Tibial nerve (tissue), 4 donors: ENCODE results near the gene CCL22. TPM values are rescaled to one million over a fixed set of nuclear protein-coding genes. Genes with fewer than 3 reads are reported as not detected.

Source experiments
- DNase-seq, 2 donors: peaks; one replicate each; pipeline ENCODE4 v3.0.0-alpha.2; 2019; ENCODE audit warnings: low spot score in 2 of 2
- H3K27ac ChIP-seq, 4 donors: fragments of 200-600 bp; sonication (generic) in 3 of 4; one replicate each; pipeline ENCODE4 v1.5.1; 2017 to 2019; ENCODE audit warnings: mild to moderate bottlenecking in 1 of 4
- H3K27me3 ChIP-seq, 2 donors: fragments of 200-600 bp; sonication (generic) in 1 of 2; one replicate each; pipeline versions ENCODE4 v1.5.1 to v1.6.0; 2017 to 2019
- H3K36me3 ChIP-seq, 3 donors: fragments of 200-600 bp; sonication (generic); one replicate each; pipeline ENCODE4 v1.5.1; 2018 to 2019
- H3K4me1 ChIP-seq, 4 donors: fragments of 200-600 bp; sonication (generic) in 3 of 4; one replicate each; pipeline ENCODE4 v1.5.1; 2017 to 2019
- H3K4me3 ChIP-seq, 4 donors: fragments of 200-600 bp; sonication (generic) in 3 of 4; one replicate each; pipeline ENCODE4 v1.5.1; 2017 to 2019; ENCODE audit warnings: mild to moderate bottlenecking in 1 of 4, moderate library complexity in 1 of 4
- H3K9me3 ChIP-seq, 4 donors: fragments of 200-600 bp; sonication (generic) in 3 of 4; one replicate each; pipeline ENCODE4 v1.5.1; 2017 to 2019
- CTCF ChIP-seq, 5 experiments: fragments of 200-600 bp in 3 of 5; fragments of 450-650 bp in 2 of 5; sonication (generic) in 3 of 5; IDR thresholded peaks; one replicate each; pipeline ENCODE4 v1.5.1; 2016 to 2019; ENCODE audit warnings: antibody characterized with exemption in 5 of 5, mild to moderate bottlenecking in 3 of 5, moderate library complexity in 2 of 5
- EP300 ChIP-seq, 2 donors: sonication (generic); formaldehyde crosslinking; IDR thresholded peaks; one replicate each; pipeline ENCODE4 v1.6.1; 2017; ENCODE audit warnings: antibody characterized with exemption in 2 of 2, mild to moderate bottlenecking in 1 of 2
- POLR2A ChIP-seq, 2 donors: fragments of 450-650 bp; IDR thresholded peaks; one replicate each; pipeline ENCODE4 v1.6.1; 2017; ENCODE audit warnings: antibody characterized with exemption in 2 of 2, mild to moderate bottlenecking in 2 of 2, moderate library complexity in 2 of 2
- WGBS, 2 donors: methylation state at CpG; one replicate each; pipeline ENCODE4 v1.1.5; 2018; 5-methylcytosine and 5-hydroxymethylcytosine counted together
- total RNA-seq, 4 donors: library from RNA; depleted of rRNA; stranded (reverse); fragments of >200 nt; gene quantifications; one replicate each; pipeline ENCODE4 v1.1.0, GENCODE V29; 2016

Gene CCL22
- total RNA-seq, 4 donors from 2014 or later: not detected

DNA sequence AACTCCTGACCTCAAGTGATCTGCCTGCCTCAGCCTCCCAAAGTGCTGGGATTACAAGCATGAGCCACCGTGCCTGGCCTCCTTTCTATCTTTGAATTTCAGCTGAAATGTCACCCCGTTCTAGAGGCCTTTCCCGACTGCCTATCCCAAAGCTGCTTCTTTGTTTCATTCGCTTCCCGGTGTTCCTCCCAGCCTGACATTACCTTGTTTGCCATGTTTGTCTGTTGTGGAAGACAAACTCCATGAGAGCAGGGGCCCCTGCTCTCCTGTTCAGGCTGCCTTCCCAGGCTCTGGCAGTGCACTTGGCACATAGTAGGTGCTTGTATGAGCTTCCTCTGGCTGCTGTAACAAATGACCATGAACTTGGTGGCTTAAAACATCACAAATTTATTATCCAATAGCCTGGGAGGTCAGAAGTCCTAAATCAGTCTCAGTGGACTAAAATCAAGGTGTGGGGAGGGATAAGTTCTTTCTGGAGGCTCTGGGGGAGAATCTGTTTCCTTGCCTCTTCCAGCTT is 2.6 kb upstream of the CCL22 start:
- peaks cover 0 to 4% (median 0%) of the 10 kb centered on the region in 4 donors for H3K4me1 ChIP-seq
- no peaks in the 10 kb centered on the region for H3K9me3 ChIP-seq
- no peaks in the 10 kb centered on the region for H3K27me3 ChIP-seq
- no peak overlapping the region for H3K4me3 ChIP-seq
- H3K27ac ChIP-seq: no peak overlapping the region
- no peak for DNase-seq
- WGBS, 2 donors: 79 to 80% methylated on average over 5 of the region's 5 CpGs
- TF ChIP-seq CTCF (IDR thresholded peaks at IDR 0.05) (no peak), POLR2A (IDR thresholded peaks at IDR 0.05) (no peak), EP300 (IDR thresholded peaks at IDR 0.05) (no peak)
- H3K36me3 ChIP-seq: no peaks in the 10 kb centered on the region

DNA sequence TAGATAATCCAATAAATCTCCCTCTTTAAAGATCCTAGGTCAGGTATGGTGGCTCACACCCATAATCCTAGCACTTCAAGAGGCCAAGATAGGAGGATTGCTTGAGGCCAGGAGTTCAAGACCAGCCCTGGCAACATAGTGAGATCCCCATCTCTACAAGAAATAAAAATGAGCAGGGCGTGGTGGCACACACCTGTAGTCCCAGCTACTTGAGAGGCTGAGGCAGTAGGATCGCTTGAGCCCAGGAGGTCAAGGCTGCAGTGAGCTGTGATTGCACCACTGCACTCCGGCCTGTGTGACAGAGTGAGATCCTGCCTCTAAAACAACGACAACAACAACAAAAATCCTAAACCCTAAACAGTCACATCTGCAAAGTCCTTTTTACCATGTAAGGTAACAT is 2.0 kb upstream of the CCL22 start:
- no peaks in the 10 kb centered on the region for H3K27me3 ChIP-seq
- H3K36me3 ChIP-seq: no peaks in the 10 kb centered on the region
- TF ChIP-seq CTCF (IDR thresholded peaks at IDR 0.05): no peak
- no peak for TF ChIP-seq EP300 (IDR thresholded peaks at IDR 0.05)
- no peak for TF ChIP-seq POLR2A (IDR thresholded peaks at IDR 0.05)
- no peak for DNase-seq
- H3K4me3 ChIP-seq: no peak overlapping the region
- H3K4me1 ChIP-seq: peaks cover 0 to 4% (median 0%) of the 10 kb centered on the region in 4 donors
- 86 to 94% methylated on average over 4 of the region's 4 CpGs for WGBS, 2 donors
- H3K27ac ChIP-seq: no peak overlapping the region
- no peaks in the 10 kb centered on the region for H3K9me3 ChIP-seq

DNA sequence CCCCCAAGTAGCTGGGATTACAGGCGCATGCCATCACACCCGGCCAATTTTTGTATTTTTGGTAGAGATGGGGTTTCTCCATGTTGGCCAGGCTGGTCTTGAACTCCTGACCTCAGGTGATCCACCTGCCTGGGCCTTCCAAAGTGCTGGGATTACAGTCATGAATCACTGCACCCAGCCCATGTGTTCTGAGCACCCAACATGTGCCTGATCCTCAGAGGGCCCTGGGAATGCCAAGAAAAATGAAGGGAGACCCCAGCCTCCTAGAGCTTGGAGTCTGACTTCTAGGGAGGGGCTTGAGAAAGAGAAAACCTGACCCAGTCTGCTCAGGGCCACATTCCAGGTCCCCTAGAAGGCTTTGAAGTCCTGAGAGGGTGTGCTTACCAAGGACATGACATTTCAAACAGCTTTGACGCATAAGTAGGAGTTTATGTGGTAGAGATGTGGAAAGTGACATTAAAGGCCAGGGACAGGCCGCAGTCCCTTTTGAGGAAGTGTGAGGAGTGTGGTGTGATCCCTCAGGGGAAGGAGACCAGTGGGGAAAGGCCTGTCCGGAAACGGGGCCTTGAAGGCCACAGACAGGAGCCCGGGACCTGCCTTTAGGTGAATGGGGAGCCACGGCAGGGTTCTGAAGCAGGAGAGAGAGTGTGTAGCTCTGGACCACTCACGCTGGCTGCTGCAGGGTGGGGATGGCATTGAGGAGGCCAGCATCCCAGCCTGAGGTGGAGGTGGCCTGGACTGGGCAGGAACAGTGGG is 1.1 kb upstream of the CCL22 start:
- Histone ChIP-seq H3K27me3 (no peaks in the 10 kb centered on the region), H3K4me1 (peaks cover 0 to 4% (median 0%) of the 10 kb centered on the region in 4 donors), H3K4me3 (no peak overlapping the region), H3K9me3 (no peaks in the 10 kb centered on the region), H3K36me3 (no peaks in the 10 kb centered on the region), H3K27ac (no peak overlapping the region)
- 77 to 84% methylated on average over 9 of the region's 9 CpGs for WGBS, 2 donors
- DNase-seq: no peak
- TF ChIP-seq POLR2A (IDR thresholded peaks at IDR 0.05) (no peak), EP300 (IDR thresholded peaks at IDR 0.05) (no peak), CTCF (IDR thresholded peaks at IDR 0.05) (no peak)

- DNase-seq: no peak
- H3K4me3 ChIP-seq: no peak overlapping the region
- no peak for TF ChIP-seq POLR2A (IDR thresholded peaks at IDR 0.05)
- no peak for TF ChIP-seq EP300 (IDR thresholded peaks at IDR 0.05)
- no peak for TF ChIP-seq CTCF (IDR thresholded peaks at IDR 0.05)
- no peaks in the 10 kb centered on the region for H3K36me3 ChIP-seq
- peaks cover 0 to 4% (median 0%) of the 10 kb centered on the region in 4 donors for H3K4me1 ChIP-seq
- no peaks in the 10 kb centered on the region for H3K9me3 ChIP-seq
- H3K27me3 ChIP-seq: no peaks in the 10 kb centered on the region
- whole genome bisulfite sequencing, 2 donors: 74 to 77% methylated on average over 7 of the region's 7 CpGs
- H3K27ac ChIP-seq: no peak overlapping the region
Observed at GRCh38 chr16:57358086-57358420, 530 bp upstream of the CCL22 start.

GRCh38 chr16:57360321-57360935 is 1.8 kb downstream of the CCL22 start:
- no peaks in the 10 kb centered on the region for H3K36me3 ChIP-seq
- no peak overlapping the region for H3K27ac ChIP-seq
- TF ChIP-seq POLR2A (IDR thresholded peaks at IDR 0.05): no peak
- TF ChIP-seq CTCF (IDR thresholded peaks at IDR 0.05): no peak
- TF ChIP-seq EP300 (IDR thresholded peaks at IDR 0.05): no peak
- no peaks in the 10 kb centered on the region for H3K9me3 ChIP-seq
- H3K4me3 ChIP-seq: no peak overlapping the region
- peaks cover 0 to 4% (median 0%) of the 10 kb centered on the region in 4 donors for H3K4me1 ChIP-seq
- DNase-seq: no peak
- WGBS, 2 donors: 93 to 96% methylated on average over 14 to 16 of the region's 16 CpGs
- H3K27me3 ChIP-seq: no peaks in the 10 kb centered on the region
